ENCODE results near the gene FADS1. TPM values are rescaled to one million over a fixed set of nuclear protein-coding genes. Genes with fewer than 3 reads are reported as not detected.

The FADS1 gene
- total and polyA plus RNA-seq, 7 experiments from 2014 or later: 0.62 to 52.1 (median 2.6) TPM; not detected in 1

- peaks cover 0 to 24% (median 8%) of the 10 kb centered on the region in 3 experiments for H3K36me3 ChIP-seq (ENCODE audit: control insufficient read depth in 2 of 3, insufficient read depth in 3 of 3, low read length in 3 of 3)
Measured at GRCh38 chr11:61793829-61794204, 23.0 kb downstream of the FADS1 start.

GRCh38 chr11:61793083-61793828, 23.5 kb downstream of the FADS1 start:
- intact Hi-C loops (cut with micrococcal nuclease): loop anchor here (2.0 to 5.0 kb wide), 5 partner anchors 46 to 934 kb away; partner anchors contain the start of genes FADS3 (in 1 of the 2), FTH1 (in 1 of the 2), HNRNPUL2 (in 1 of the 2) and PRPF19 (in 1 of the 2)
- no peaks in the 10 kb centered on the region for H3K9me3 Mint-ChIP-seq
- no peak for DNase-seq

More at GRCh38 chr11:61793829-61794204, 23.0 kb downstream of the FADS1 start:
- intact Hi-C loops (cut with micrococcal nuclease): loop anchor here (2.0 to 5.0 kb wide), 5 partner anchors 47 to 933 kb away; partner anchors contain the start of genes FADS3 (in 1 of the 2), FTH1 (in 1 of the 2), HNRNPUL2 (in 1 of the 2) and PRPF19 (in 1 of the 2)
- DNase-seq (no peak), ATAC-seq (no peak)
- CTCF ChIA-PET: interaction anchor here (1.3 kb wide), 1 partner anchor 154 kb away, joined by 3 read pairs; no protein-coding TSS in a partner anchor
- Histone ChIP-seq H3K9me3 (ENCODE audit: control insufficient read depth in 2 of 3, low read length in 3 of 3) (no peaks in the 10 kb centered on the region), H3K27ac (ENCODE audit: low read depth, low read length) (no peak overlapping the region), H3K4me1 (ENCODE audit: control insufficient read depth in 2 of 2, insufficient read depth in 2 of 2, low read length in 2 of 2) (peaks cover 9 to 14% of the 10 kb centered on the region in 2 donors), H3K4me3 (ENCODE audit: low read length) (no peak overlapping the region), H3K27me3 (ENCODE audit: control insufficient read depth in 2 of 2, insufficient read depth in 2 of 2, low read length in 2 of 2) (no peaks in the 10 kb centered on the region)
- H3K36me3 Mint-ChIP-seq: peaks cover 0 to 26% (median 6%) of the 10 kb centered on the region in 5 donors
- H3K9me3 Mint-ChIP-seq: no peaks in the 10 kb centered on the region
- no peaks in the 10 kb centered on the region for H3K27me3 Mint-ChIP-seq
- POLR2A ChIA-PET: interaction anchor here (1.1 kb wide), 1 partner anchor 329 kb away, joined by 3 read pairs; no protein-coding TSS in a partner anchor
- H3K27ac Mint-ChIP-seq: peak overlapping the region in 7 of 9 donors; percentile 22 to 100 (median 89)
- H3K4me1 Mint-ChIP-seq: peaks cover 14 to 63% (median 34%) of the 10 kb centered on the region in 7 donors
- H3K4me3 Mint-ChIP-seq: peak overlapping the region; percentile 39 to 99 (median 94)

GRCh38 chr11:61792310-61793082, 24.3 kb downstream of the FADS1 start, which contains the start of the genes FEN1 and TMEM258:
Gene FEN1 (plus strand): TSS chr11:61792911. CDS start chr11:61795362, 2,451 bp downstream.
Gene TMEM258 (minus strand): TSS chr11:61792599. CDS start chr11:61792558, 41 bp downstream.
- peak; percentile 82 to 91 (median 88) for DNase-seq
- peaks cover 0 to 24% (median 6%) of the 10 kb centered on the region in 5 donors for H3K36me3 Mint-ChIP-seq
- intact Hi-C loops (cut with micrococcal nuclease): loop anchor here (1.0 to 5.0 kb wide), 15 partner anchors 15 to 934 kb away; partner anchors contain the start of genes FADS2 (in 2 of the 2), FTH1 (in 2 of the 2), CPSF7 (in 1 of the 2) and FADS3 (in 1 of the 2)
- ChIA-PET CTCF (interaction anchor here (1.3 to 1.6 kb wide), 3 partner anchors 107 to 289 kb away, joined by 3 to 4 read pairs (median 4); no protein-coding TSS in a partner anchor), POLR2A (interaction anchor here (0.9 to 2.6 kb wide), 8 partner anchors 23 to 331 kb away, joined by 3 to 14 read pairs (median 4); partner anchors contain the start of genes FADS1 and FTH1)
- Histone ChIP-seq H3K9me3 (ENCODE audit: control insufficient read depth in 2 of 3, low read length in 3 of 3) (no peaks in the 10 kb centered on the region), H3K27me3 (ENCODE audit: control insufficient read depth in 2 of 2, insufficient read depth in 2 of 2, low read length in 2 of 2) (no peaks in the 10 kb centered on the region), H3K27ac (ENCODE audit: low read depth, low read length) (peak within 1 kb of the TSS; percentile 96), H3K4me1 (ENCODE audit: control insufficient read depth in 2 of 2, insufficient read depth in 2 of 2, low read length in 2 of 2) (peaks cover 9 to 14% of the 10 kb centered on the region in 2 donors), H3K36me3 (ENCODE audit: control insufficient read depth in 2 of 3, insufficient read depth in 3 of 3, low read length in 3 of 3) (peaks cover 0 to 37% (median 8%) of the 10 kb centered on the region in 3 experiments), H3K4me3 (ENCODE audit: low read length) (peak within 1 kb of the TSS; percentile 82)
- H3K9me3 Mint-ChIP-seq: no peaks in the 10 kb centered on the region
- H3K27ac Mint-ChIP-seq: peak within 1 kb of the TSS; percentile 96 to 100 (median 99)
- H3K4me3 Mint-ChIP-seq: peak within 1 kb of the TSS; percentile 91 to 99 (median 96)
- no peaks in the 10 kb centered on the region for H3K27me3 Mint-ChIP-seq
- peak; percentile 91 for ATAC-seq
- peaks cover 14 to 57% (median 34%) of the 10 kb centered on the region in 7 donors for H3K4me1 Mint-ChIP-seq

More at GRCh38 chr11:61793083-61793828, 23.5 kb downstream of the FADS1 start:
- Histone ChIP-seq H3K27me3 (ENCODE audit: control insufficient read depth in 2 of 2, insufficient read depth in 2 of 2, low read length in 2 of 2) (no peaks in the 10 kb centered on the region), H3K4me3 (ENCODE audit: low read length) (peak overlapping the region; percentile 82), H3K27ac (ENCODE audit: low read depth, low read length) (peak overlapping the region; percentile 96), H3K36me3 (ENCODE audit: control insufficient read depth in 2 of 3, insufficient read depth in 3 of 3, low read length in 3 of 3) (peaks cover 0 to 29% (median 8%) of the 10 kb centered on the region in 3 experiments), H3K4me1 (ENCODE audit: control insufficient read depth in 2 of 2, insufficient read depth in 2 of 2, low read length in 2 of 2) (peaks cover 9 to 14% of the 10 kb centered on the region in 2 donors), H3K9me3 (ENCODE audit: control insufficient read depth in 2 of 3, low read length in 3 of 3) (no peaks in the 10 kb centered on the region)
- Mint-ChIP-seq H3K4me1 (peaks cover 14 to 58% (median 34%) of the 10 kb centered on the region in 7 donors), H3K27ac (peak overlapping the region; percentile 78 to 100 (median 98)), H3K36me3 (peaks cover 0 to 24% (median 6%) of the 10 kb centered on the region in 5 donors), H3K4me3 (peak overlapping the region; percentile 91 to 99 (median 96)), H3K27me3 (no peaks in the 10 kb centered on the region)
- CTCF ChIA-PET: interaction anchor here (1.3 to 1.6 kb wide), 3 partner anchors 106 to 289 kb away, joined by 3 to 4 read pairs (median 4); no protein-coding TSS in a partner anchor
- no peak for ATAC-seq
- POLR2A ChIA-PET: interaction anchor here (1.0 to 2.6 kb wide), 6 partner anchors 22 to 330 kb away, joined by 3 to 14 read pairs (median 5); partner anchors contain the start of genes FADS1 and FTH1

GRCh38 chr11:61791737-61792309, 25.0 kb downstream of the FADS1 start:
- peak overlapping the region; percentile 96 to 100 (median 99) for H3K27ac Mint-ChIP-seq
- ChIA-PET POLR2A (interaction anchor here (0.9 to 2.6 kb wide), 6 partner anchors 24 to 316 kb away, joined by 3 to 14 read pairs (median 4); partner anchors contain the start of gene FADS1), CTCF (interaction anchor here (1.6 kb wide), 1 partner anchor 108 kb away, joined by 4 read pairs; no protein-coding TSS in a partner anchor)
- Histone ChIP-seq H3K4me3 (ENCODE audit: low read length) (peak overlapping the region; percentile 82), H3K9me3 (ENCODE audit: control insufficient read depth in 2 of 3, low read length in 3 of 3) (no peaks in the 10 kb centered on the region), H3K27me3 (ENCODE audit: control insufficient read depth in 2 of 2, insufficient read depth in 2 of 2, low read length in 2 of 2) (no peaks in the 10 kb centered on the region), H3K27ac (ENCODE audit: low read depth, low read length) (peak overlapping the region; percentile 96), H3K36me3 (ENCODE audit: control insufficient read depth in 2 of 3, insufficient read depth in 3 of 3, low read length in 3 of 3) (peaks cover 0 to 43% (median 8%) of the 10 kb centered on the region in 3 experiments), H3K4me1 (ENCODE audit: control insufficient read depth in 2 of 2, insufficient read depth in 2 of 2, low read length in 2 of 2) (peaks cover 9 to 14% of the 10 kb centered on the region in 2 donors)
- ATAC-seq (peak; percentile 60), DNase-seq (peak in 4 of 9 donors; percentile 28 to 51 (median 34))
- H3K4me1 Mint-ChIP-seq: peaks cover 14 to 51% (median 31%) of the 10 kb centered on the region in 7 donors
- intact Hi-C loops (cut with micrococcal nuclease): loop anchor here (1.0 to 5.0 kb wide), 15 partner anchors 15 to 935 kb away; partner anchors contain the start of genes FADS2 (in 2 of the 2), FTH1 (in 2 of the 2), CPSF7 (in 1 of the 2) and FADS3 (in 1 of the 2)
- peaks cover 0 to 24% (median 6%) of the 10 kb centered on the region in 5 donors for H3K36me3 Mint-ChIP-seq
- peak overlapping the region; percentile 91 to 99 (median 96) for H3K4me3 Mint-ChIP-seq
- H3K9me3 Mint-ChIP-seq: no peaks in the 10 kb centered on the region
- no peaks in the 10 kb centered on the region for H3K27me3 Mint-ChIP-seq

GRCh38 chr11:61787928-61788491, 28.8 kb downstream of the FADS1 start:
- peaks cover 9 to 10% of the 10 kb centered on the region in 2 donors for H3K4me1 ChIP-seq (ENCODE audit: control insufficient read depth in 2 of 2, insufficient read depth in 2 of 2, low read length in 2 of 2)
- Mint-ChIP-seq H3K27me3 (no peaks in the 10 kb centered on the region), H3K27ac (no peak overlapping the region), H3K9me3 (no peaks in the 10 kb centered on the region), H3K36me3 (peaks cover 0 to 25% (median 6%) of the 10 kb centered on the region in 5 donors), H3K4me1 (peaks cover 8 to 34% (median 21%) of the 10 kb centered on the region in 7 donors), H3K4me3 (no peak overlapping the region)
- ATAC-seq (no peak), DNase-seq (no peak)
- CTCF ChIA-PET: interaction anchor here (0.6 to 1.3 kb wide), 2 partner anchors 9 to 324 kb away, joined by 4 to 9 read pairs; no protein-coding TSS in a partner anchor
- H3K36me3 ChIP-seq (ENCODE audit: control insufficient read depth in 2 of 3, insufficient read depth in 3 of 3, low read length in 3 of 3): peaks cover 3 to 69% (median 8%) of the 10 kb centered on the region in 3 experiments
- POLR2A ChIA-PET: no interaction called here
- H3K27ac ChIP-seq (ENCODE audit: low read depth, low read length): no peak overlapping the region
- no peaks in the 10 kb centered on the region for H3K9me3 ChIP-seq (ENCODE audit: control insufficient read depth in 2 of 3, low read length in 3 of 3)
- no peaks in the 10 kb centered on the region for H3K27me3 ChIP-seq (ENCODE audit: control insufficient read depth in 2 of 2, insufficient read depth in 2 of 2, low read length in 2 of 2)
- intact Hi-C loops (cut with micrococcal nuclease): no loop called here
- no peak overlapping the region for H3K4me3 ChIP-seq (ENCODE audit: low read length)

All from naive thymus-derived CD4-positive, alpha-beta T cell (primary cell).